Transverse colon (tissue), 4 donors: ENCODE data around the gene ASPM. TPM values are rescaled to one million over a fixed set of nuclear protein-coding genes. Genes with fewer than 3 reads are reported as not detected.

Source experiments
- DNase-seq: peaks from one replicate; pipeline ENCODE4 v3.0.0-alpha.2; 2019
- H3K27ac ChIP-seq, 4 donors: fragments of 200-600 bp; sonication (generic); 2 replicates each; pipeline ENCODE4 v1.5.1; 2016 to 2018; ENCODE audit warnings: inconsistent platforms in 4 of 4
- H3K27me3 ChIP-seq: fragments of 200-600 bp; sonication (generic); 2 replicates; pipeline ENCODE4 v1.5.1; 2017; ENCODE audit warnings: inconsistent platforms
- H3K36me3 ChIP-seq, 4 donors: fragments of 200-600 bp; sonication (generic); 2 replicates each; pipeline ENCODE4 v1.5.1; 2017 to 2019; ENCODE audit warnings: inconsistent platforms in 4 of 4
- H3K4me1 ChIP-seq, 4 donors: fragments of 200-600 bp; sonication (generic); 2 replicates each; pipeline ENCODE4 v1.5.1; 2017 to 2020; ENCODE audit warnings: inconsistent platforms in 4 of 4
- H3K4me3 ChIP-seq, 4 donors: fragments of 200-600 bp; sonication (generic); 1 replicate in 1 of 4; 2 replicates in 3 of 4; pipeline versions ENCODE4 v1.5.1 to v1.6.1; 2017 to 2019; ENCODE audit warnings: inconsistent platforms in 4 of 4
- H3K9me3 ChIP-seq, 2 donors: fragments of 200-600 bp; sonication (generic); 2 replicates each; pipeline ENCODE4 v1.5.1; 2017 to 2019; ENCODE audit warnings: inconsistent platforms in 2 of 2
- CTCF ChIP-seq, 5 experiments: fragments of 200-600 bp in 3 of 5; fragments of 450-650 bp in 2 of 5; sonication (generic) in 3 of 5; IDR thresholded peaks; 1 replicate in 2 of 5; 2 replicates in 3 of 5; pipeline ENCODE4 v1.5.1; 2016 to 2017; ENCODE audit warnings: antibody characterized with exemption in 5 of 5, inconsistent platforms in 3 of 5, mild to moderate bottlenecking in 2 of 5, moderate library complexity in 1 of 5
- EP300 ChIP-seq: sonication (generic); formaldehyde crosslinking; IDR thresholded peaks from one replicate; pipeline ENCODE4 v1.6.1; 2017; ENCODE audit warnings: antibody characterized with exemption, low read depth
- POLR2A ChIP-seq: fragments of 450-650 bp; IDR thresholded peaks from one replicate; pipeline ENCODE4 v1.6.1; 2016; ENCODE audit warnings: antibody characterized with exemption, mild to moderate bottlenecking, moderate library complexity
- POLR2AphosphoS5 ChIP-seq, 3 donors: sonication (generic); formaldehyde crosslinking; IDR thresholded peaks; one replicate each; pipeline ENCODE4 v1.6.1; 2016; ENCODE audit warnings: antibody characterized with exemption in 3 of 3
- WGBS, 2 donors: methylation state at CpG; one replicate each; pipeline ENCODE4 v1.1.5; 2018; ENCODE audit warnings: low coverage in 1 of 2; 5-methylcytosine and 5-hydroxymethylcytosine counted together
- in situ Hi-C, 4 donors: fragments of 200-750 bp; cut with MboI; loops; one replicate each; pipeline versions ENCODE4 v1.15.0 to v1.15.1; 2017; ENCODE audit warnings: low sequenced_read_pairs in 3 of 4, low pct_ligation_motif_present in 1 of 4, low pct_unique_long_range_greater_than_20kb in 1 of 4
- intact Hi-C: fragments of 100-400 bp; cut with DNase I; formaldehyde crosslinking; loops from one replicate; pipeline ENCODE4 v1.15.1; 2023; ENCODE audit warnings: low total_unique reads
- total RNA-seq, 4 donors: library from RNA; depleted of rRNA; stranded (reverse); fragments of >200 nt; gene quantifications; one replicate each; pipeline ENCODE4 v1.1.0, GENCODE V29; 2016

ASPM gene
- total RNA-seq, 4 donors from 2014 or later = 0.37 to 13.9 (median 2.5) TPM

GRCh38 chr1:197159461-197159860 lies 13.0 kb upstream of the ASPM start:
- Histone ChIP-seq H3K4me1 (no peaks in the 10 kb centered on the region), H3K27me3 (no peaks in the 10 kb centered on the region), H3K27ac (no peak overlapping the region), H3K4me3 (no peak overlapping the region), H3K9me3 (no peaks in the 10 kb centered on the region), H3K36me3 (peaks cover 0 to 11% (median 3%) of the 10 kb centered on the region in 4 donors)
- TF ChIP-seq EP300 = no peak
- TF ChIP-seq POLR2A = no peak
- TF ChIP-seq CTCF (IDR thresholded peaks at IDR 0.05) = no peak
- no peak for TF ChIP-seq POLR2AphosphoS5 (IDR thresholded peaks at IDR 0.05)
- WGBS, 2 donors = 93 to 96% methylated on average over 7 of the region's 7 CpGs
- DNase-seq = no peak
- in situ Hi-C loops (no loop called here), intact Hi-C loops (no loop called here)

GRCh38 chr1:197156692-197157091 lies 10.2 kb upstream of the ASPM start:
- intact Hi-C loops = no loop called here
- no peak overlapping the region for H3K4me3 ChIP-seq
- TF ChIP-seq CTCF (IDR thresholded peaks at IDR 0.05) = no peak
- no peak for TF ChIP-seq POLR2A
- no peak for TF ChIP-seq EP300
- TF ChIP-seq POLR2AphosphoS5 (IDR thresholded peaks at IDR 0.05) = no peak
- no peak overlapping the region for H3K27ac ChIP-seq
- no peaks in the 10 kb centered on the region for H3K4me1 ChIP-seq
- in situ Hi-C loops = no loop called here
- peaks cover 0 to 7% (median 3%) of the 10 kb centered on the region in 4 donors for H3K36me3 ChIP-seq
- no peaks in the 10 kb centered on the region for H3K27me3 ChIP-seq
- WGBS, 2 donors = 97 to 100% methylated on average over 1 of the region's 1 CpG
- no peaks in the 10 kb centered on the region for H3K9me3 ChIP-seq
- DNase-seq = no peak

GRCh38 chr1:197152662-197153061 lies 6.2 kb upstream of the ASPM start:
- Histone ChIP-seq H3K27ac (no peak overlapping the region), H3K9me3 (no peaks in the 10 kb centered on the region), H3K4me1 (no peaks in the 10 kb centered on the region), H3K4me3 (no peak overlapping the region), H3K27me3 (no peaks in the 10 kb centered on the region), H3K36me3 (no peaks in the 10 kb centered on the region)
- no peak for TF ChIP-seq POLR2A
- in situ Hi-C loops (no loop called here), intact Hi-C loops (no loop called here)
- WGBS, 2 donors = 81 to 88% methylated on average over 4 of the region's 4 CpGs
- no peak for DNase-seq

GRCh38 chr1:197151185-197151584 lies 4.7 kb upstream of the ASPM start:
- intact Hi-C loops = no loop called here
- H3K27ac ChIP-seq = no peak overlapping the region
- in situ Hi-C loops = no loop called here
- H3K4me3 ChIP-seq = no peak overlapping the region
- TF ChIP-seq EP300 (no peak), POLR2AphosphoS5 (IDR thresholded peaks at IDR 0.05) (no peak), CTCF (IDR thresholded peaks at IDR 0.05) (no peak), POLR2A (no peak)
- no peaks in the 10 kb centered on the region for H3K27me3 ChIP-seq
- 78 to 83% methylated on average over 1 of the region's 1 CpG for WGBS, 2 donors
- no peaks in the 10 kb centered on the region for H3K36me3 ChIP-seq
- H3K9me3 ChIP-seq = no peaks in the 10 kb centered on the region
- H3K4me1 ChIP-seq = peaks cover 0 to 4% (median under 1%) of the 10 kb centered on the region in 4 donors
- no peak for DNase-seq

- H3K36me3 ChIP-seq = no peaks in the 10 kb centered on the region
- intact Hi-C loops (no loop called here), in situ Hi-C loops (no loop called here)
- H3K9me3 ChIP-seq = no peaks in the 10 kb centered on the region
- 92 to 94% methylated on average over 2 to 3 of the region's 3 CpGs for WGBS, 2 donors
- peaks cover under 1% of the 10 kb centered on the region for H3K27me3 ChIP-seq
- TF ChIP-seq POLR2A (no peak), POLR2AphosphoS5 (IDR thresholded peaks at IDR 0.05) (no peak), CTCF (IDR thresholded peaks at IDR 0.05) (no peak), EP300 (no peak)
- no peak overlapping the region for H3K4me3 ChIP-seq
- DNase-seq = no peak
- no peak overlapping the region for H3K27ac ChIP-seq
- peaks cover 0 to 11% (median 6%) of the 10 kb centered on the region in 4 donors for H3K4me1 ChIP-seq
Measured at GRCh38 chr1:197150336-197151005, 4.0 kb upstream of the ASPM start.
